CD14-positive monocyte (primary cell): ENCODE results near the gene ZNF229. TPM values are rescaled to one million over a fixed set of nuclear protein-coding genes. Genes with fewer than 3 reads are reported as not detected.
"Not testable (repeated sequence)": the region's sequence is repeated elsewhere in the genome, so short reads cannot be mapped to it uniquely, and the experiment has no call there.

Experiments
- DNase-seq, 3 donors: peaks; one replicate each; pipeline ENCODE4 v3.0.0-alpha.2; 2011 to 2022
- H2AFZ ChIP-seq: 2 replicates; pipeline ENCODE4 v1.6.0; 2012; ENCODE audit warnings: mild to moderate bottlenecking, low read depth, low read length, inconsistent platforms; ENCODE audit not compliant: insufficient read depth, poor library complexity, severe bottlenecking
- H3K27ac ChIP-seq, 2 donors: 1 replicate in 1 of 2; 2 replicates in 1 of 2; pipeline ENCODE4 v1.5.1; 2012 to 2013; ENCODE audit warnings: low read length in 2 of 2, control low read depth in 1 of 2, inconsistent platforms in 1 of 2, low read depth in 1 of 2, mild to moderate bottlenecking in 1 of 2
- H3K27me3 ChIP-seq, 2 donors: one replicate each; pipeline versions ENCODE4 v1.6.0 to v1.6.1; 2011 to 2013; ENCODE audit warnings: low read length in 2 of 2; ENCODE audit not compliant: control insufficient read depth in 2 of 2, insufficient read depth in 2 of 2
- H3K36me3 ChIP-seq, 2 donors: replicated peaks in 1 of 2; 1 replicate in 1 of 2; 2 replicates in 1 of 2; pipeline versions ENCODE4 v1.5.1 to v1.6.1; 2012 to 2013; ENCODE audit warnings: low read length in 2 of 2, control low read depth in 1 of 2, inconsistent platforms in 1 of 2, mild to moderate bottlenecking in 1 of 2; ENCODE audit not compliant: insufficient read depth in 2 of 2, control insufficient read depth in 1 of 2
- H3K4me1 ChIP-seq, 2 donors: 1 replicate in 1 of 2; 2 replicates in 1 of 2; pipeline versions ENCODE4 v1.5.1 to v1.6.1; 2012 to 2013; ENCODE audit warnings: low read length in 2 of 2, control low read depth in 1 of 2, inconsistent platforms in 1 of 2, mild to moderate bottlenecking in 1 of 2, moderate library complexity in 1 of 2; ENCODE audit not compliant: insufficient read depth in 2 of 2, control insufficient read depth in 1 of 2
- H3K4me2 ChIP-seq: replicated peaks from 2 replicates; pipeline ENCODE3; 2012; ENCODE audit warnings: low read length, moderate library complexity, mild to moderate bottlenecking; ENCODE audit not compliant: poor library complexity, severe bottlenecking; ENCODE audit errors: extremely low read depth
- H3K4me3 ChIP-seq, 3 experiments: fragments of 200-600 bp in 1 of 3; sonication (generic) in 1 of 3; replicated peaks in 1 of 3; 1 replicate in 2 of 3; 2 replicates in 1 of 3; pipeline ENCODE4 v1.5.1; 2011 to 2013; ENCODE audit warnings: low read length in 3 of 3, mild to moderate bottlenecking in 3 of 3, control low read depth in 2 of 3, low read depth in 2 of 3, inconsistent platforms in 1 of 3, moderate library complexity in 1 of 3
- H3K79me2 ChIP-seq: 2 replicates; pipeline ENCODE4 v1.6.0; 2012; ENCODE audit warnings: mild to moderate bottlenecking, control low read depth, inconsistent platforms, low read length, moderate library complexity; ENCODE audit not compliant: insufficient read depth
- H3K9ac ChIP-seq: 2 replicates; pipeline ENCODE4 v1.6.0; 2017; ENCODE audit warnings: low read length, mild to moderate bottlenecking; ENCODE audit not compliant: insufficient read depth, poor library complexity, severe bottlenecking
- H3K9me3 ChIP-seq, 2 donors: replicated peaks in 1 of 2; 1 replicate in 1 of 2; 2 replicates in 1 of 2; pipeline versions ENCODE4 v1.5.1 to v1.6.1; 2012 to 2013; ENCODE audit warnings: low read length in 2 of 2, control low read depth in 1 of 2; ENCODE audit not compliant: control insufficient read depth in 1 of 2, insufficient read depth in 1 of 2
- H4K20me1 ChIP-seq: 2 replicates; pipeline ENCODE4 v1.6.0; 2012; ENCODE audit warnings: mild to moderate bottlenecking, low read length, control low read depth, moderate library complexity; ENCODE audit not compliant: insufficient read depth
- H3K27ac Mint-ChIP-seq, 7 donors: one replicate each; pipeline ENCODE4 v1.8.0; 2020; ENCODE audit warnings: mild to moderate bottlenecking in 7 of 7, mixed read lengths in 7 of 7, moderate library complexity in 6 of 7, inconsistent platforms in 2 of 7
- H3K27me3 Mint-ChIP-seq, 3 donors: one replicate each; pipeline ENCODE4 v1.8.0; 2021 to 2022; ENCODE audit warnings: low read depth in 3 of 3, mild to moderate bottlenecking in 3 of 3, mixed read lengths in 3 of 3, moderate library complexity in 3 of 3, inconsistent platforms in 1 of 3
- H3K36me3 Mint-ChIP-seq, 2 donors: one replicate each; pipeline ENCODE4 v1.8.0; 2020; ENCODE audit warnings: mixed read lengths in 2 of 2, inconsistent platforms in 1 of 2, mild to moderate bottlenecking in 1 of 2
- H3K4me1 Mint-ChIP-seq: one replicate; pipeline ENCODE4 v1.8.0; 2020; ENCODE audit warnings: mild to moderate bottlenecking, mixed read lengths
- H3K4me3 Mint-ChIP-seq, 2 donors: one replicate each; pipeline ENCODE4 v1.8.0; 2020; ENCODE audit warnings: mild to moderate bottlenecking in 2 of 2, mixed read lengths in 2 of 2, moderate library complexity in 1 of 2
- H3K9me3 Mint-ChIP-seq, 7 donors: one replicate each; pipeline ENCODE4 v1.8.0; 2020 to 2022; ENCODE audit warnings: mixed read lengths in 7 of 7, mild to moderate bottlenecking in 6 of 7, moderate library complexity in 6 of 7, inconsistent platforms in 2 of 7
- WGBS: methylation state at CpG from one replicate; pipeline ENCODE4 v1.1.5; 2013; ENCODE audit warnings: missing lambda C conversion rate; ENCODE audit not compliant: insufficient coverage; 5-methylcytosine and 5-hydroxymethylcytosine counted together
- intact Hi-C, 2 donors: fragments of 100-400 bp; cut with micrococcal nuclease; formaldehyde crosslinking; loops; one replicate each; pipeline versions ENCODE4 v1.15.0 to v1.15.1; 2023
- polyA plus RNA-seq, 3 donors: library from polyadenylated mRNA; depleted of rRNA in 1 of 3; unstranded in 2 of 3; stranded (reverse) in 1 of 3; fragments of 300-500 nt in 2 of 3; fragments of >200 nt in 1 of 3; fragmentation: Illumina TruSeq in 2 of 3; gene quantifications; 1 replicate in 2 of 3; 2 replicates in 1 of 3; pipeline ENCODE4 v1.2.3, GENCODE V29; 2012 to 2021
- TF ChIP-seq, protein P1 (sequence below): fragments of 200-600 bp; IDR thresholded peaks from one replicate; pipeline ENCODE4 v1.8.0; 2022; ENCODE audit warnings: antibody characterized with exemption, mild to moderate bottlenecking

Gene ZNF229
- polyA plus RNA-seq, 3 donors: 0.03 TPM; not detected in 2

DNA sequence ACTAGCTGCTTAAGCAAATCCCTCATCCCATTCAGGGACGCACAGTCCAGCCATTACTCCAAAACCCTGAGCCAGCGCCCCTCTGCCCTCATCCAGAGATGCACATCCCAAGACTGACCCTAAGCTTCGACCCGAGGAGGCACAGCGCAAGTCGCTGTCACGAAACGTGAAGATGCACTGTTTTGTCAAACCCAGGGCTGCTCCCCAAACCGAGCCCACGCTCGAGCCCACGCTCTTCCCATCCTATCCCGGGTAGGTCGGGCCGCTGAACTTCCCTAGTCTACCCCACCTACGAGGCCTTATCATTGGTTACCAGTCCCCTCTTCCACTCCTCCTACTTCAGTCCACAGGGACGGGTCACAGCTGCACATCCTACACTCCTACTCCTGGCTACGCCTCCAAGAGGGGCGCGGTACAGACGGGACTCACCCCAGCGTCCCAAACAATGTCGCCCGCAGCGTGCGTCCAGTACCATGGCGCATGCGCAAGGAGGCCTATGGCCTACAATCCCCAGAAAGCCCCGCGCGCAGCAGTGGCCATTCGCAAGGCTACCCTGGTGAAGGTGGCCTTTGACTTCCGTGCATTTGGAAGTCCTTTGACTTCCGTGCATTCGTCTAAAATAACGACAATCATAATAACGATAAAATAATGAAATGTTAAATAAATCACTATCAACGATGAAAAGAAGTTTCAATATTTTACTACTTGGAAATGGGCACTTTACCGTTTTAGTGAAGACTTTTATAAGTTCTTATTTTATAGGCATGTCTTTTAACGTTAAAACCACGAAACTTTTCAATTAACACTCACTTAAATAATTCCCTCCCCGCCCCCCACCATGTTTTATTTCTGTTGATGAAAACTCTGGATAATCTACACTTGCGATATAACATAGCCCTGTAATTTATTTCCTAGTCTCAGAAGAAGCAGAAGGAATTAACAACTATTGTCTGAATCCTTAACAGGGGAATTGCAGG, 46.8 kb downstream of the ZNF229 start, which contains the start of gene ZNF285:
Gene ZNF285, minus strand, starts transcription at position 470 of the 977 bp plus-strand sequence. CDS start 4,395 bp downstream, outside the sequence.
- WGBS: 2% methylated on average over 31 of the region's 43 CpGs
- H3K27ac Mint-ChIP-seq: peak within 1 kb of the TSS in 1 of 7 donors; percentile 73
- H3K9me3 Mint-ChIP-seq: peaks cover 28 to 75% (median 70%) of the 10 kb centered on the region in 7 donors
- Histone ChIP-seq H3K27ac (no peak within 1 kb of the TSS), H2AFZ (peak within 1 kb of the TSS; percentile 95), H3K27me3 (no peaks in the 10 kb centered on the region), H3K79me2 (no peaks in the 10 kb centered on the region), H4K20me1 (no peaks in the 10 kb centered on the region), H3K36me3 (no peaks in the 10 kb centered on the region), H3K9me3 (peaks cover 46 to 56% of the 10 kb centered on the region in 2 donors), H3K9ac (no peak within 1 kb of the TSS), H3K4me2 (peak within 1 kb of the TSS; percentile 85), H3K4me3 (peak within 1 kb of the TSS; percentile 33 to 86 (median 49)), H3K4me1 (peaks cover 6 to 12% of the 10 kb centered on the region in 2 donors)
- peaks cover 0 to 11% of the 10 kb centered on the region in 2 donors for H3K36me3 Mint-ChIP-seq
- H3K4me3 Mint-ChIP-seq: peak within 1 kb of the TSS; percentile 85 to 93
- peak; percentile 63 to 73 (median 73) for DNase-seq
- intact Hi-C loops: no loop called here
- H3K27me3 Mint-ChIP-seq: peaks cover 4 to 15% (median 9%) of the 10 kb centered on the region in 3 donors
- TF ChIP-seq, protein P1, sequence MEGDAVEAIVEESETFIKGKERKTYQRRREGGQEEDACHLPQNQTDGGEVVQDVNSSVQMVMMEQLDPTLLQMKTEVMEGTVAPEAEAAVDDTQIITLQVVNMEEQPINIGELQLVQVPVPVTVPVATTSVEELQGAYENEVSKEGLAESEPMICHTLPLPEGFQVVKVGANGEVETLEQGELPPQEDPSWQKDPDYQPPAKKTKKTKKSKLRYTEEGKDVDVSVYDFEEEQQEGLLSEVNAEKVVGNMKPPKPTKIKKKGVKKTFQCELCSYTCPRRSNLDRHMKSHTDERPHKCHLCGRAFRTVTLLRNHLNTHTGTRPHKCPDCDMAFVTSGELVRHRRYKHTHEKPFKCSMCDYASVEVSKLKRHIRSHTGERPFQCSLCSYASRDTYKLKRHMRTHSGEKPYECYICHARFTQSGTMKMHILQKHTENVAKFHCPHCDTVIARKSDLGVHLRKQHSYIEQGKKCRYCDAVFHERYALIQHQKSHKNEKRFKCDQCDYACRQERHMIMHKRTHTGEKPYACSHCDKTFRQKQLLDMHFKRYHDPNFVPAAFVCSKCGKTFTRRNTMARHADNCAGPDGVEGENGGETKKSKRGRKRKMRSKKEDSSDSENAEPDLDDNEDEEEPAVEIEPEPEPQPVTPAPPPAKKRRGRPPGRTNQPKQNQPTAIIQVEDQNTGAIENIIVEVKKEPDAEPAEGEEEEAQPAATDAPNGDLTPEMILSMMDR: no peak
- H3K4me1 Mint-ChIP-seq: peaks cover 12% of the 10 kb centered on the region

DNA sequence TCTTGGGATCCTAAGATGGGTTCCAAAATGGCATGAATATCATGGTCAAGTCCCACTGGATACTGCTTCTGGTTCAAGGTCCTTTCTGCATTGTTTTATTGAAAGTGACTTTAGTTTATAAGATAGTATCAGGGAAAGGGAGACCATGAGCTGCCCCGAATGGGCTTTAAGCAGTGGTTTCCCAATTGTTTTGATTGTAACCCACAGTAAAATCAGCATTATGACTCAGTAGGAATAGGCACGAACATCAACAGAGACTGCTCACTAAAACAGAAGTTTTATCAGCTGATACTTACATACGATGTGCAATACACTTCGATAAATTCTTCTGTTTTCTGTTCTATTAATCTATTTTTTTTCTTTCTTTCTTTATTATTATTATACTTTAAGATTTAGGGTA, 59.0 kb downstream of the ZNF229 start:
- H3K27ac ChIP-seq, DNase-seq, H3K36me3 ChIP-seq, H3K27me3 ChIP-seq, H3K4me1 ChIP-seq, H3K4me3 Mint-ChIP-seq, H3K79me2 ChIP-seq, H3K27me3 Mint-ChIP-seq, H3K9ac ChIP-seq, H3K27ac Mint-ChIP-seq, intact Hi-C loops, H3K4me3 ChIP-seq, H3K4me2 ChIP-seq, H3K4me1 Mint-ChIP-seq, H2AFZ ChIP-seq, H4K20me1 ChIP-seq: not testable (repeated sequence)
- Mint-ChIP-seq H3K9me3 (peaks cover 28 to 59% (median 44%) of the 10 kb centered on the region in 7 donors), H3K36me3 (peaks cover 7 to 14% of the 10 kb centered on the region in 2 donors)
- WGBS: no CpG with 5 or more reads among the region's 4 CpGs
- peaks cover 35 to 49% of the 10 kb centered on the region in 2 donors for H3K9me3 ChIP-seq

Other genes with a start within 250 kb of the ZNF229 start
- gene ZNF227, start 235.9 kb downstream of the ZNF229 start, polyA plus RNA-seq: 1 to 10 TPM; 2.6 to 4.9 (median 3.8) TPM
- under 1 TPM in 2 of 3 donors, not detected in 1; 0.05 to 0.08 TPM for gene ZNF233, start 188.6 kb downstream of the ZNF229 start, polyA plus RNA-seq
- 1 to 10 TPM in 1 of 3 donors, under 1 TPM in 2; 0.64 to 3.0 (median 0.92) TPM for gene ZNF235, start 143.4 kb downstream of the ZNF229 start, polyA plus RNA-seq
- gene ZNF112, start 91.8 kb downstream of the ZNF229 start, polyA plus RNA-seq: under 1 TPM in 1 of 3 donors, not detected in 2; 0.03 TPM
- gene ZNF285, start 46.9 kb downstream of the ZNF229 start, polyA plus RNA-seq: under 1 TPM in 2 of 3 donors, not detected in 1; 0.07 to 0.09 TPM
- 1 to 10 TPM; 1.2 to 3.5 (median 2.7) TPM for gene ZNF180, start 52.0 kb upstream of the ZNF229 start, polyA plus RNA-seq
- not detected for gene CEACAM20, start 81.2 kb upstream of the ZNF229 start, polyA plus RNA-seq
- gene IGSF23, start 165.1 kb upstream of the ZNF229 start, polyA plus RNA-seq: under 1 TPM; 0.23 to 0.46 (median 0.44) TPM
- gene PVR, start 195.4 kb upstream of the ZNF229 start, polyA plus RNA-seq: 10 to 100 TPM; 10.1 to 20.2 (median 12.9) TPM
- gene CEACAM19, start 223.0 kb upstream of the ZNF229 start, polyA plus RNA-seq: 1 to 10 TPM in 1 of 3 donors, not detected in 2; 7.6 TPM